Hematopoietic multipotent progenitor cell treated with erythropoietin and hydrocortisone succinate and interleukin-3 and kit ligand, for 6 days (in vitro differentiated cells): ENCODE results near the gene BIRC7.
"Not testable (repeated sequence)": the region's sequence is repeated elsewhere in the genome, so short reads cannot be mapped to it uniquely, and the experiment has no call there.

Experiments used
- DNase-seq: peaks from one replicate; pipeline ENCODE4 v3.0.0-alpha.2; 2015

Gene BIRC7

GRCh38 chr20:63249891-63250290 is 14.2 kb downstream of the BIRC7 start:
- no peak for DNase-seq

GRCh38 chr20:63251350-63251749 is 15.6 kb downstream of the BIRC7 start:
- not testable (repeated sequence) for DNase-seq

DNA sequence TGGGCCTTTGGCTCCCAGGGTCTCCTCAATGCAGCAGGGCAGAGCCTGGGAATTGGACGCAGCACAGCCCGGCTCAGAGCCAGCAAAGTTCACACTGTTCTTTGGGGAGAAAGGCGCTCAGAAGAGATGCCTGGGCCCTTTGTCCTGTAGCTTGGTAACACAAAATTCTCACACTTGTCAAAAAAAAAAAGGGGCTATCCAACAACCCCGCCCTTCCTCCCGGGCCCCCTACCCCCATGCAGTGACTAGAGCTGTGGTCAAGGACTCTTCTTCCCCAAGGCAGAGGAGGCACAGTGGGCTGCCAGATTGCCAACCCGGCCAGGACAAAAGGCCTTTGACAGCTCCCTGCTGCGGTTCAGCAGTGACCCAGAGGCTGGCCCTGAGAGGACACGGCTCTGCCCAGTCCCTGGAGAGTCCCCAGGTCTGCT is 16.6 kb downstream of the BIRC7 start:
- no peak for DNase-seq

GRCh38 chr20:63253065-63253437 is 17.3 kb downstream of the BIRC7 start:
- DNase-seq: no peak

GRCh38 chr20:63253438-63254231 is 17.9 kb downstream of the BIRC7 start:
- no peak for DNase-seq

GRCh38 chr20:63254232-63254605 is 18.5 kb downstream of the BIRC7 start, which contains the start of gene NKAIN4:
Gene NKAIN4 (minus strand): TSS chr20:63254463. CDS start chr20:63254450, 13 bp downstream.
- DNase-seq: no peak

DNA sequence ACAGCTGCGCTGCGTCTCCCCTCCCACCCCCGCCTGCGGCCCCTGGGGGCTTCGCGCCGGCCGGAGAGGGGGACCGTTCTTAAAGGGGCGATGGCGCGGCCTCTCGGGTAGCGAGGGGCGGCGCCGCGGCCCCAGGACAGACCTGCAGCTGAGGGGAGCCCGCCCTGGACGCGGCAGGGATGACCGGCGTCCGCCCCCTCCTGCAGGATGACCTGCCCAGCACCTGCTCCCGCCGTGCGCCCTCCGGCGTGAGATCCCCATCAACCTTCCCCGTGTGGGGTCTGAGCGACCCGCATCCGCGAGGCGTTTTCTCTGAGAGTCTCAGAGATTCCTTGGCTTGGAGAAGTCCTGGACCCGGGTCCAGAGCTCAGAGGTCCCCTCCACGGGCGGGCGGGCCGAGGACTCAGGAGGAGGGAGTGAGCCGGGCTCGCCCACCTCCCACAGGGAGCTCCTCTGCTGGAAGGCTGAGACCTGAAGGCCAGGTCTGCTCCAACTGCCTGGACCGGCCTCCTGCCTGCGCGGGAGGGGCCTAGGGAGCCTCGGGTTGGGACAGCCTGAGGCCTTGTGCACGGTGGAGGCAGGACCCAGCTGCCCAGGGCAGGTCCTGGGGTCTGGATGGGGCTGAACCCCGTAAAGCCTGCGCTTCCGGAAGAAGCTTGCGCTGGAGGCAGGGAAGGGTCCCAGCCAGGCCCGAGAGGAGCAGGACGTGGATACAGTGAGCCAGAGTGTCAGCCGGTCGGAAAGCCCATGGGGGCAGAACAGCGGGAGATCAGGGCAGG is 19.1 kb downstream of the BIRC7 start:
- no peak for DNase-seq

DNA sequence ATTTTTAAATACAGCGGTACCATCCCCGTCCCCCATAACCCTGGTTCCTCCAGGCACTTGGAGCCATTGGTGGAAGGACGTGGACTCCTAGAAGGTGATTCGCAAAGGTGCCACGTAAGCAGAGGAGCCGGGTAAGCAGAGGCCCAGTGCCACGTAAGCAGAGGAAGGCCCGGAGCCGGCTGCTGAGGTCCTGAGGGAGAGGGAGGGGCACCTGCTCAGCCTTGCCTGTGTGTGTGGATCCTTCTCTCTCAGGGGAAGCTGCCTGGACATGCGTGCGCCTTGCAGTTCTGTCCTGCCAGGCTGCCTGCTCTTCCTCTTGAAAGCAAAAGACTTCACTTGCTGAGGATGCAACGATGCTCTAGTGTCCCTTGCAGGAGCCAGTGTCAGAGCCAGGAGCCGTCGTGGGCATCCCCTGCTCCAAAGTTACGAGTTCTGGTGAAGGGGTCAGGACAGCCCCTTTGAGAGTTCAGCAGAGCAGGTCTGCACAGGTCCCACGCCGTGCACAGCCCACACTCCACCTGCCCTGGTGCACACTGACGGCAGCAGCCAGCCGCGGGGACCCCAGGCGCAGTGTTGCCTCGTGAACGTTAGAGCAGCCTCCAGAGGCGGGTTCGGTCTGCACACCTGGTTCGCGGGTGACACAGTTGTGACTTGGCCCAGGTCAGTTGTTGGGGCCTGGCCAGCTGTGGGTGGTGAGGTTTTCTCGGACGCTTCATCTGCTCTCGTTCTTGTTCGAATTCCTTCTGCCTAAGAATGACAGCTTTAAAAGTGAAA is 20.4 kb downstream of the BIRC7 start:
- no peak for DNase-seq

- DNase-seq: no peak
Measured at GRCh38 chr20:63256954-63257353, 21.2 kb downstream of the BIRC7 start.

DNA sequence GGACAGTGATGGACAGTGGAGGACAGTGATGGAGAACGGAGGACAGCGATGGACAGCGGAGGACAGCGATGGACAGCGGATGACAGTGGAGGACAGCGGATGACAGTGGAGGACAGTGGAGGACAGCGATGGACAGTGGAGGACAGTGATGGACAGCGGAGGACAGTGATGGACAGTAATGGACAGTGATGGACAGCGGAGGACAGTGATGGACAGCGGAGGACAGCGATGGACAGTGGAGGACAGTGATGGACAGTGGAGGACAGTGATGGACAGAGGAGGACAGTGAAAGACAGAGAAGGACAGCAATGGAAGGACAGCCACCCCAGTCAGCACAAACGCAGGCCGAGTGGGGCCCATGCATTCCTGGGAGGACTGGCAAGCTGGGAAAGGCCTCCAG is 21.9 kb downstream of the BIRC7 start:
- DNase-seq: no peak

DNA sequence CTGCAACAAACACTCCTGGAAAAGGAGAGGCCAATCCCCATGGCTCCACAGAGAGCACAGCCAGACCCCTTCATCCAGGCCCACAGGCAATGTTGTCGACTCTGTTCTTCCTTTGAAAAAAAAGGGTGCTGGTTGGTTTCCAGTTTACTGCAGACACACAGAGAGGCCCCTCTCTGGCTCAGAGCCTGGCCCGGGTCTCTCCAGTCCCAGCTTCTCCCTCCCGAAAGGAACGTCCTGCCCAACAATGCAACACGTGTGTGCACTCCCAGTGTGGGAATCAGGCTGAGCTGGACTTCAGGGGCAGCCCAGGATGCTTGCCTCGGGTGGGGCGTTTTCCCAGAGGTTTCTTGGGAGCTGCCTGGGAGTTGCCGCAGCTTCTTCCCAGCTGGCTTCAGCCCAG is 23.1 kb downstream of the BIRC7 start:
- DNase-seq: no peak

- DNase-seq: no peak
Measured at GRCh38 chr20:63259734-63260460, 24.2 kb downstream of the BIRC7 start.

DNA sequence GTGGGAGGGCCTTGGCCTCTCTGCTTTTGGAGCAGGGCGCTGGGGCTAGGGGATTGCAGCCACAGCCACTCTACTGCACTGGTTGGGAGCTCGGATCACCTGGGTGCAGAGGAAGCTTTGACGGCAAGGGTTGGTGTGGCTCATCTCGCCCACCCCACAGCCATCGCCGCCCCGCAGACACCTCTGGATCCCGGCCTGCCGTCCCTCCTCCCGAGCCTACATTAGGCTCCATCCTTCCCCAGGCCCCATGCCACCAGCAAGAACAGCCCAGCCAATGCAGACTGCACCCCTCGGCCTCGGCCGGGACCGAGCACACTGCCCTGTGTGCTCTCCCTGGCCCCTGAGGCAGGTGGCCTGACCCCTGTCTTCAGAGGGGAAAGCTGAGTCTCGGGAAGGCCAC is 24.8 kb downstream of the BIRC7 start:
- no peak for DNase-seq

DNA sequence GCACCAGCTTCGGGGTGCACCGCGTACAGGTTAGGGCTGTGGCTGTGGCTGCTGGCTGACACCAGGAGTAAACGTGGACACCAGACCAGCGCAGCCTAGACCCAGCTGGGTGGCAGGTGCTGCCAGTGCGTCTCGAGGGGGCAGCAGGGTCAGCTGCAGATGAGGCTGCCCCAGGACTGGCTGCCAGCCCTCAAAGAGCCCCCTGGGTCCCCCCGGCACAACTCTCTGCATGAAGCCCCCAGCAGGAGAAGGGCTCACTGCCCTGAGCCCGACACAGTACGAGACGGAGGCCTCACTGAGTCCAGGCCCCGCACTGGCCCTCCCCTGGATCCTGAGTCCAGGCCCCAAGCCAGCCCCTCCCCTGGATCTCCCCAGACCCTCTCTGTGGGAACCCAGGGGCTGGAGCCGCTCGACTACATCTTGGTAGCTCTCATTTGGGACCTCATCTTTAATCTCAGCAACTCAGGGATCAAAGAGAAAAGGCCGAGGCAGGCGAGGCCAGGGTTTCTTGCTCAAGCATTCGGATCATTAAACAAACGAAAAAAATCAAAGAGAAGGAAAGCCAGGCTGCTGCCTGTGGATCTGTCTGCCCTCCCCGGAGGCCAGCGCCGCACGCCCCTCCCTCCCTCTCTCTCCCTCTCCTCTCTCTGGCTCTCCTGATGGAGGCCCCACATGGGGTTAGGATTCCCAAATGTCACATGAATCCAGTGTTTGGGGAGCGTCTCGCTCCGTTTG is 25.5 kb downstream of the BIRC7 start:
- no peak for DNase-seq

- no peak for DNase-seq
Measured at GRCh38 chr20:63261795-63262528, 26.3 kb downstream of the BIRC7 start.

DNA sequence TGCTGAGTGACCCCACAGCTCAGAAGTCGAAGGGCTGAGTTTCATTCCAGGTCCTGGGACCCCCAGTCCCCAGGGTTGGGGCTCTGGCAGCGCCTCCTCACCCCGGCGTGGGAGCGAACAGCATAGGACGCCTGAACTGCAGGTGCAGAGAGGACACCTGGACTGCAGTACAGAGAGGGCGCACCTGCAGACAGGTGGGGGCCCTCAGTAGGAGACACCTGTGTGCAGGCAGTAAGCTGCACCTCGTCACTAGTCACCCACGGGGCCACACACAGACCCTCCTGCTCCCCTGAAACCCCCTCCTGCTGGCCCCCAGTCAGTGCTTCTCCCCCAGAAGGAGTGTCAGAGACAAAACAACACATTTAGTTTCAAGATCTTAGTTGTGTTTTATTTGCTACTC is 27.1 kb downstream of the BIRC7 start:
- no peak for DNase-seq

DNA sequence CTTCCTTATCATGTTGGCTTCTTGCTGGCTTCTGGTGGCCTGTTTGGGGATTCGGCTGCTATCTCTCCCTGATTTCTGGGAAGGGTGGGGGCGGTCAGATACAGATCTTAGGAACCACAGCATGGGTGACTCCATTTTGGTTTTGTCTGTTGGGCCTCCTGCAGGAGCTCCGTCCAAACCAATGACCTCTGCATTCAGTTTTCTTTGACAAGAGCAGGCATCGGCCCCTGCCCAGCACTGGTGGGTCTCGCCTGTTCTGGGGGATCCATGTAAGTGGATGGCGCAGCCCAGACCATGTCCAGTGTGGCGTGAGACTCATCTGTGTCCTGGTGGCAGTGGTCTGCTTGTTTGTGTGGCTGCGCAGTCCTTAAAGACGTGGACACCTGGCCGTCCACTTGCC is 28.3 kb downstream of the BIRC7 start:
- DNase-seq: no peak

- DNase-seq: no peak
Measured at GRCh38 chr20:63264519-63264918, 28.8 kb downstream of the BIRC7 start.

- DNase-seq: no peak
Measured at GRCh38 chr20:63265891-63266515, 30.3 kb downstream of the BIRC7 start.

- DNase-seq: no peak
Measured at GRCh38 chr20:63267691-63268090, 32.0 kb downstream of the BIRC7 start.

DNA sequence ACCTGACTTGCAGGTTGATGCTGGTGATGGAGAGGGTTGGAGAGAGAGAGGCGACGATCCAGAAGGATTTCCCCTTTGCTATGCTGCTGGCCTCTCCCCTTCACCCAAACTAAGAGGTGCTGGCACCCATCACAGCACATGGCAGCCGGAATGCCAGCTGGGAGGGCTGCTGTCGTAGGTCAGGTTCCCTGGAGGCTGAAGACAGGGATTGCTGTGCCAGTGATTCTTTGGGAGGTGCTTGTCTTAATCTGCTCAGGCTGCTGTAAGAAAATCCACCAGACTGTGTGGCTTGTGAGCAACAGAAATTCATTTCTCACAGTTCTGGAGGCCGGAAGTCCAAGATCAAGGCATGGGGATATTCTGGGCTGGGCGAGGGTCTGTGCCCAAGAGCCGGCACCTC is 32.6 kb downstream of the BIRC7 start:
- DNase-seq: no peak
